Fibroblast of mammary gland (primary cell): ENCODE data around the gene OGDH.
A peak's percentile ranks its signal among the peaks of the same experiment; 100 is the strongest.

Experiments
- DNase-seq: peaks from one replicate; pipeline ENCODE4 v3.0.0-alpha.2; 2010; ENCODE audit warnings: low read depth
- H3K4me3 ChIP-seq: 2 replicates; pipeline ENCODE4 v1.5.1; 2011; ENCODE audit warnings: low read depth, mild to moderate bottlenecking, low read length, moderate library complexity; ENCODE audit not compliant: control insufficient read depth
- CTCF ChIP-seq: conservative IDR thresholded peaks from 2 replicates; pipeline ENCODE4 v1.5.1; 2011; ENCODE audit warnings: low read depth, low read length, inconsistent platforms; ENCODE audit not compliant: control insufficient read depth, insufficient read depth

OGDH gene

GRCh38 chr7:44748948-44749731, 142.7 kb downstream of the OGDH start:
- no peak for DNase-seq
- H3K4me3 ChIP-seq: peak overlapping the region; percentile 69
- no peak for TF ChIP-seq CTCF

- TF ChIP-seq CTCF: no peak
- peak overlapping the region; percentile 69 for H3K4me3 ChIP-seq
- no peak for DNase-seq
These were observed 143.6 kb downstream of the OGDH start for GRCh38 chr7:44749992-44750391.

GRCh38 chr7:44750424-44750823, 144.0 kb downstream of the OGDH start:
- H3K4me3 ChIP-seq: no peak overlapping the region
- no peak for DNase-seq
- no peak for TF ChIP-seq CTCF

- DNase-seq: no peak
- no peak for TF ChIP-seq CTCF
- H3K4me3 ChIP-seq: no peak overlapping the region
These were observed 144.6 kb downstream of the OGDH start for GRCh38 chr7:44750921-44751571.

GRCh38 chr7:44752822-44753221, 146.4 kb downstream of the OGDH start:
- no peak overlapping the region for H3K4me3 ChIP-seq
- DNase-seq: no peak
- TF ChIP-seq CTCF: no peak

- no peak for TF ChIP-seq CTCF
- H3K4me3 ChIP-seq: no peak overlapping the region
- DNase-seq: no peak
These were observed 148.6 kb downstream of the OGDH start for GRCh38 chr7:44754802-44755697.
